ENCODE data around the gene AKAP7. TPM values are rescaled to one million over a fixed set of nuclear protein-coding genes. Genes with fewer than 3 reads are reported as not detected.
"Not testable (repeated sequence)": the region's sequence is repeated elsewhere in the genome, so short reads cannot be mapped to it uniquely, and the experiment has no call there.

Gene AKAP7
- polyA plus RNA-seq, 1 donor from 2014 or later = 1.6 TPM

DNA sequence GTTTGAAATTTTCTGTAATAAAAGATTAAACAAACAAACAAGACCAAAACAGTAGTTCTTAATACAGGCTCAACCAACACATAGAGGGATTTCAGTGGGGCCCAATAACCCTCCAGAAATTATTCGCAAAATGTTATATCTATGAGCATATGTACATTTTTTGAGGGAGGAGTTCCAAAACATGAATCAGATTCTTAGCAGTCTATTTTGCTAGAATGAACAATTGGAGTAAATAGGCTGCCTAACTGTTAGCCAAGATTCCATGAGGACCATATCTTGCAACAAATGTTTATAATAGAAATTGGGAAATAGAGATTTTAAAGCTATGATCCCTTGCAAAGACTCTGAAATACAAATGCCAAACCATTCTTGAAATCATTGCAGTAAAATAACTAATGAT is 186.3 kb downstream of the AKAP7 start:
- TF ChIP-seq RAD21 (conservative IDR thresholded peaks at IDR 0.05) (no peak), EP300 (conservative IDR thresholded peaks at IDR 0.05; ENCODE audit: poor library complexity, severe bottlenecking) (no peak), POLR2AphosphoS5 (IDR thresholded peaks at IDR 0.05) (no peak), EZH2 (IDR thresholded peaks at IDR 0.05; ENCODE audit: borderline replicate concordance, insufficient read depth, low read length, poor library complexity, severe bottlenecking) (no peak), SMC3 (conservative IDR thresholded peaks at IDR 0.05; ENCODE audit: poor library complexity) (no peak), TAF1 (IDR thresholded peaks at IDR 0.05; ENCODE audit: low read depth) (no peak)
- TF ChIP-seq, protein P1, sequence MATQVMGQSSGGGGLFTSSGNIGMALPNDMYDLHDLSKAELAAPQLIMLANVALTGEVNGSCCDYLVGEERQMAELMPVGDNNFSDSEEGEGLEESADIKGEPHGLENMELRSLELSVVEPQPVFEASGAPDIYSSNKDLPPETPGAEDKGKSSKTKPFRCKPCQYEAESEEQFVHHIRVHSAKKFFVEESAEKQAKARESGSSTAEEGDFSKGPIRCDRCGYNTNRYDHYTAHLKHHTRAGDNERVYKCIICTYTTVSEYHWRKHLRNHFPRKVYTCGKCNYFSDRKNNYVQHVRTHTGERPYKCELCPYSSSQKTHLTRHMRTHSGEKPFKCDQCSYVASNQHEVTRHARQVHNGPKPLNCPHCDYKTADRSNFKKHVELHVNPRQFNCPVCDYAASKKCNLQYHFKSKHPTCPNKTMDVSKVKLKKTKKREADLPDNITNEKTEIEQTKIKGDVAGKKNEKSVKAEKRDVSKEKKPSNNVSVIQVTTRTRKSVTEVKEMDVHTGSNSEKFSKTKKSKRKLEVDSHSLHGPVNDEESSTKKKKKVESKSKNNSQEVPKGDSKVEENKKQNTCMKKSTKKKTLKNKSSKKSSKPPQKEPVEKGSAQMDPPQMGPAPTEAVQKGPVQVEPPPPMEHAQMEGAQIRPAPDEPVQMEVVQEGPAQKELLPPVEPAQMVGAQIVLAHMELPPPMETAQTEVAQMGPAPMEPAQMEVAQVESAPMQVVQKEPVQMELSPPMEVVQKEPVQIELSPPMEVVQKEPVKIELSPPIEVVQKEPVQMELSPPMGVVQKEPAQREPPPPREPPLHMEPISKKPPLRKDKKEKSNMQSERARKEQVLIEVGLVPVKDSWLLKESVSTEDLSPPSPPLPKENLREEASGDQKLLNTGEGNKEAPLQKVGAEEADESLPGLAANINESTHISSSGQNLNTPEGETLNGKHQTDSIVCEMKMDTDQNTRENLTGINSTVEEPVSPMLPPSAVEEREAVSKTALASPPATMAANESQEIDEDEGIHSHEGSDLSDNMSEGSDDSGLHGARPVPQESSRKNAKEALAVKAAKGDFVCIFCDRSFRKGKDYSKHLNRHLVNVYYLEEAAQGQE (IDR thresholded peaks at IDR 0.05; ENCODE audit: borderline replicate concordance) = no peak
- TF ChIP-seq, protein P2, sequence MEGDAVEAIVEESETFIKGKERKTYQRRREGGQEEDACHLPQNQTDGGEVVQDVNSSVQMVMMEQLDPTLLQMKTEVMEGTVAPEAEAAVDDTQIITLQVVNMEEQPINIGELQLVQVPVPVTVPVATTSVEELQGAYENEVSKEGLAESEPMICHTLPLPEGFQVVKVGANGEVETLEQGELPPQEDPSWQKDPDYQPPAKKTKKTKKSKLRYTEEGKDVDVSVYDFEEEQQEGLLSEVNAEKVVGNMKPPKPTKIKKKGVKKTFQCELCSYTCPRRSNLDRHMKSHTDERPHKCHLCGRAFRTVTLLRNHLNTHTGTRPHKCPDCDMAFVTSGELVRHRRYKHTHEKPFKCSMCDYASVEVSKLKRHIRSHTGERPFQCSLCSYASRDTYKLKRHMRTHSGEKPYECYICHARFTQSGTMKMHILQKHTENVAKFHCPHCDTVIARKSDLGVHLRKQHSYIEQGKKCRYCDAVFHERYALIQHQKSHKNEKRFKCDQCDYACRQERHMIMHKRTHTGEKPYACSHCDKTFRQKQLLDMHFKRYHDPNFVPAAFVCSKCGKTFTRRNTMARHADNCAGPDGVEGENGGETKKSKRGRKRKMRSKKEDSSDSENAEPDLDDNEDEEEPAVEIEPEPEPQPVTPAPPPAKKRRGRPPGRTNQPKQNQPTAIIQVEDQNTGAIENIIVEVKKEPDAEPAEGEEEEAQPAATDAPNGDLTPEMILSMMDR (IDR thresholded peaks at IDR 0.05; ENCODE audit: poor library complexity, severe bottlenecking) = no peak
- Histone ChIP-seq H3K36me3 (ENCODE audit: insufficient read depth, low read length) (no peaks in the 10 kb centered on the region), H3K79me2 (replicated peaks; ENCODE audit: insufficient read depth, low read length) (no peaks in the 10 kb centered on the region), H3K27ac (ENCODE audit: low read length) (no peak overlapping the region), H4K20me1 (ENCODE audit: insufficient read depth) (no peaks in the 10 kb centered on the region), H3K9ac (ENCODE audit: low read length) (no peak overlapping the region), H3K27me3 (ENCODE audit: insufficient read depth, low read depth, low read length) (no peaks in the 10 kb centered on the region), H3K4me2 (ENCODE audit: low read length) (no peak overlapping the region), H3K4me3 (ENCODE audit: low read length) (no peak overlapping the region), H3K9me3 (ENCODE audit: low read length) (no peaks in the 10 kb centered on the region), H3F3A (ENCODE audit: insufficient read depth, low read length, poor library complexity, severe bottlenecking) (no peaks in the 10 kb centered on the region), H2AFZ (ENCODE audit: low read depth, low read length) (no peak overlapping the region), H3K9me2 (ENCODE audit: insufficient read depth, low read length) (no peaks in the 10 kb centered on the region)

DNA sequence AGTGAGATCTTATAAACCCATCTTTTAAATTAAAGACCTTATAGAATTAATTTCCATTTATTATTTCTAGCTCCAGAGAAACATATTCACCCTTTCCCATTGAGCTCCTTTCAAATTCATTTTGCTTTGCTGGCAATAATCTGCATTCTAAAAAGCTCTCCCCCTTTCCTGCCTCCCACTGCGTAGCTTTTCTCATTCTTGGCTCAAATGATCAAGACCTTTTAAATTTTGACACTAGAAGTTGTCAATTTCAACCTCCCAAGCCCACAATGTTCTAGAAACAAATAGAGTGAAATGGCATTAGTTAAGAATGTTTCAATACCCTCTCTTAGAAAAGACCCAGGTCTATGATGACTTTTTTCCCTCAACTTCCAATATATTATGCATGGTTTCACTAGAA is 186.9 kb downstream of the AKAP7 start:
- Histone ChIP-seq H3K4me2 (ENCODE audit: low read length) (no peak overlapping the region), H3K9me3 (ENCODE audit: low read length) (no peaks in the 10 kb centered on the region), H3K27me3 (ENCODE audit: insufficient read depth, low read depth, low read length) (no peaks in the 10 kb centered on the region), H3K4me3 (ENCODE audit: low read length) (no peak overlapping the region), H4K20me1 (ENCODE audit: insufficient read depth) (no peaks in the 10 kb centered on the region), H3K27ac (ENCODE audit: low read length) (no peak overlapping the region), H2AFZ (ENCODE audit: low read depth, low read length) (no peak overlapping the region), H3K9me2 (ENCODE audit: insufficient read depth, low read length) (no peaks in the 10 kb centered on the region), H3K36me3 (ENCODE audit: insufficient read depth, low read length) (no peaks in the 10 kb centered on the region), H3K79me2 (replicated peaks; ENCODE audit: insufficient read depth, low read length) (no peaks in the 10 kb centered on the region), H3F3A (ENCODE audit: insufficient read depth, low read length, poor library complexity, severe bottlenecking) (no peaks in the 10 kb centered on the region), H3K9ac (ENCODE audit: low read length) (no peak overlapping the region)
- TF ChIP-seq, protein P1 (IDR thresholded peaks at IDR 0.05; ENCODE audit: borderline replicate concordance) = no peak
- TF ChIP-seq TAF1 (IDR thresholded peaks at IDR 0.05; ENCODE audit: low read depth) (no peak), RAD21 (conservative IDR thresholded peaks at IDR 0.05) (no peak)

DNA sequence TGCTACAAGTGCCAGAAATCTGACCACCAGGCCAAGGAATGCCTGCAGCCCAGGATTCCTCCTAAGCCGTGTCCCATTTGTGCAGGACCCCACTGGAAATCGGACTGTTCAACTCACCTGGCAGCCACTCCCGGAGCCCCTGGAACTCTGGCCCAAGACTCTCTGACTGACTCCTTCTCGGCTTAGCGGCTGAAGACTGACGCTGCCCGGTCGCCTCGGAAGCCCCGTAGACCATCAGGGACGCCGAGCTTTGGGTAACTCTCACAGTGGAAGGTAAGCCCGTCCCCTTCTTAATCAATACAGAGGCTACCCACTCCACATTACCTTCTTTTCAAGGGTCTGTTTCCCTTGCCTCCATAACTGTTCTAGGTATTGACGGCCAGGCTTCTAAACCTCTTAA is 190.4 kb downstream of the AKAP7 start:
- H3K4me2 ChIP-seq (ENCODE audit: low read length); H3K79me2 ChIP-seq (replicated peaks; ENCODE audit: insufficient read depth, low read length); H3K27me3 ChIP-seq (ENCODE audit: insufficient read depth, low read depth, low read length); H3K4me3 ChIP-seq (ENCODE audit: low read length); H3F3A ChIP-seq (ENCODE audit: insufficient read depth, low read length, poor library complexity, severe bottlenecking); H3K36me3 ChIP-seq (ENCODE audit: insufficient read depth, low read length); H4K20me1 ChIP-seq (ENCODE audit: insufficient read depth); H3K9me3 ChIP-seq (ENCODE audit: low read length); H3K9me2 ChIP-seq (ENCODE audit: insufficient read depth, low read length); H3K9ac ChIP-seq (ENCODE audit: low read length); H2AFZ ChIP-seq (ENCODE audit: low read depth, low read length); H3K27ac ChIP-seq (ENCODE audit: low read length): not testable (repeated sequence)

DNA sequence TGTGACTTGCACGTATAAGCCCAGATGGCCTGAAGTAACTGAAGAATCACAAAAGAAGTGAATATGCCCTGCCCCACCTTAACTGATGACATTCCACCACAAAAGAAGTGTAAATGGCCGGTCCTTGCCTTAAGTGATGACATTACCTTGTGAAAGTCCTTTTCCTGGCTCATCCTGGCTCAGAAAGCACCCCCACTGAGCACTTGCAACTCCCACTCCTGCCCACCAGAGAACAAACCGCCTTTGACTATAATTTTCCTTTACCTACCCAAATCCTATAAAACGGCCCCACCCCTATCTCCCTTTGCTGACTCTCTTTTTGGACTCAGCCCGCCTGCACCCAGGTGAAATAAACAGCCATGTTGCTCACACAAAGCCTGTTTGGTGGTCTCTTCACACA is 193.5 kb downstream of the AKAP7 start:
- not testable (repeated sequence) for H2AFZ ChIP-seq (ENCODE audit: low read depth, low read length); H3K9me3 ChIP-seq (ENCODE audit: low read length); H3K4me2 ChIP-seq (ENCODE audit: low read length); H3F3A ChIP-seq (ENCODE audit: insufficient read depth, low read length, poor library complexity, severe bottlenecking); H3K36me3 ChIP-seq (ENCODE audit: insufficient read depth, low read length); H3K4me3 ChIP-seq (ENCODE audit: low read length); H4K20me1 ChIP-seq (ENCODE audit: insufficient read depth); H3K9ac ChIP-seq (ENCODE audit: low read length); H3K9me2 ChIP-seq (ENCODE audit: insufficient read depth, low read length); H3K79me2 ChIP-seq (replicated peaks; ENCODE audit: insufficient read depth, low read length); H3K27me3 ChIP-seq (ENCODE audit: insufficient read depth, low read depth, low read length); H3K27ac ChIP-seq (ENCODE audit: low read length)

Data from neural cell (in vitro differentiated cells).